DMS53 (cell line): ENCODE results near the gene POLD1.
"Not testable (repeated sequence)": the region's sequence is repeated elsewhere in the genome, so short reads cannot be mapped to it uniquely, and the experiment has no call there.

Experiments used
- DNase-seq: peaks from one replicate; lab custom pipeline; 2025; lab: John Stamatoyannopoulos, UW

The POLD1 gene

GRCh38 chr19:50383852-50384684, at the start of gene POLD1:
TSS of gene POLD1 (plus strand) at chr19:50384347. CDS start at chr19:50398852, 14,505 bp downstream.
- peak; percentile 98 for DNase-seq

DNA sequence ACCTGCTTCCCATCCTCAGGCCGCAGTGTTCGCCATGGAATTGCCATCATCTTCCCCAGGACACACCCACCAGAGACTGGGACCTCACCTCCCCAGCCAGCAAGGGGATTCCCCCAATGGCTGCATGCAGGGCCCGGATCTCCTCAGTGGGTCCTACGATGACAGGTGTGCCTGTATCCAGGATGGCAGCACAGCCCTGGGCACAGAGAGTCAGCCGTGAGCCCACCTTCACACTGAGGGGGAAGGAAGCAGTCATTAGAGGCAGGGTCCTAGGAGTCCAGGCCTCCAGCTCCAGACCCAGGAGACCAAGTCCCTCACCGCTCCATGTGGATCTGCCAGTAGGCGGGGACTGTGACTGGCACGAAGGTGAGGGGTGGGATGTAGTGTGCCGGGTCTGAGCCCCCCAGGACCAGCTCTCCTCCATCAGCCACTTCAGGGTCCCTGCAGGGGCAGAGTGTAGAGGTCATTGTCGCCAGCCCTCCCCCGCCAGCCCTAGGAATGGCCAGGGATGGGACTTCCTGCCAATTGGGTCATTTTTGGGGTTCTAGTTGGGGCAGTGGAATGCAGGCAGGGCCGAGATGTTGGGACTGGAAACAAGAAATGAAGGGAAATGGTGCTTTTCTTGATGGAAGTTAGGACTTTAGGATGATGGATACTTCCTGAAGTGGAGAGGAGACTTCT, 49.3 kb upstream of the POLD1 start:
- no peak for DNase-seq

DNA sequence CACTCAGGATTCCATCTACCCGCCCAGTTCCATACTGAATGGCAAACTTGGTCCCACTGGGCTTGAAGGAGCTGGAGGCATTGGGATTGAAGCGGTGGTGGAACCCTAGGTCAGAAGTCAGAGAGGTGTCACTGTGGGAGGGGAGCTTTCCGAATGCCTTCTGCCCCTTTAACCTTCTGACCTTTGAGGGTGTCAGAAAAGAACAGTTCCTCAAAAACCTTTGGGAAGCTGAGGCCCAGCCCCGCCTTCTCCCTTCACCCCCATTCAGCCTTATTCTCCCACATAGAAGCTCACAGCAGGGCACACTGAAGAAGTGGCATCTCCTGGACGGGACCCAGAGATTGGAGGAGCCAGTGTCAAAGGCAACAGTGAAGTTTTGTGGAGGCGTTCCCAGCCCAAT, 47.1 kb upstream of the POLD1 start:
- DNase-seq = not testable (repeated sequence)

GRCh38 chr19:50340331-50340730, 43.8 kb upstream of the POLD1 start:
- DNase-seq = no peak

DNA sequence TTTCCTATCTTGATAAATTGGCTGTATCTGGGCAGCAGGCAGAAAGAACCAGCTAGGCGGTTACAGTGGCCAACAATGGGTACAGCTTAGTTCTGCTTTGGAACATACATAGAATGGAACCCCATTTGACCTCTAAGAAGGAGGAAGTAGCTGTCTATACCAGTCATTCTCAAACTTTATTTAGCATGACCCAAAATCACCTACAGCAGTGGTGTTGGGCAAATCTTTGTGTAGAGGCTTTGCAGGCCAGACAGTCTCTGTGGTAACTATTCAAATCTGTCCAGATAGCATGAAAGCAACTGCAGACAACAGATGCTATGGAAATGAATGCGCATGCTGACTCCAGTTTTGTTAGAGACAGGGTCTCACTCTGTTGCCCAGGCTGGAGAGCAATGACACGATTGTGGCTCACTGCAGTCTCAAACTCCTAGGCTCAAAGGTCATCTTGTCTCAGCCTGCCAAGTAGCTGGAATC, 43.0 kb upstream of the POLD1 start:
- no peak for DNase-seq

DNA sequence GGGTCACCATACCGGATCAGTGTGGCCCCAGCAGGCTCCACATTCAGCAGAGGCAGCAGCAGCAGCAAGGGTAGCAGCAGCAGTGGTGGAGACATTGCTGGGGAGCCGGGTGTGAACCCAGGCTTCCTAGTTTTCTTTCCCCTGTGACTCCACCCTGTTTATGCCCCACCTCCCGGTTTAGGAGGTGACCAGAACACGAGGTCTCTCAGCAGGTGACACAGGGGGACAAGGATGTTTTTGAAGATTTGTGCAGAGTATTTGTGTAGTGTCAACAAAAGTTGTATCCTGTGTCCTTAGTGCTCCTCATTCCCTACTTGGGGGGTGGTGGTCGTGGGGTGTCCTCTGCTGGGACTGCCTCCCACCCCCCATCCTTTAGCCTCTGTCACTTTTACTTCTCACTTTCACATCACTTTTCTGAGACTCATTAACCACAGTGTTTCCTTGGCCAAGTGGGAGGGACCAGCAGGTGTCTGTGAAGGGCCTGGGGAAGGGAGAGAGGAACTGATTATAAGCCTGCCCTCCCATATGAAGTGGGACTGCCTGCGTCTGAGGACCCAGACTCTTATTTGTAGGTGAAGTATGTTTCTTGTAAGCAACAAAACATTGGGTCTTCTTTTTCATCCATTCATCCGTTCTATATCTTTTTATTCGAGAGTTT, 39.4 kb upstream of the POLD1 start:
- DNase-seq = no peak

DNA sequence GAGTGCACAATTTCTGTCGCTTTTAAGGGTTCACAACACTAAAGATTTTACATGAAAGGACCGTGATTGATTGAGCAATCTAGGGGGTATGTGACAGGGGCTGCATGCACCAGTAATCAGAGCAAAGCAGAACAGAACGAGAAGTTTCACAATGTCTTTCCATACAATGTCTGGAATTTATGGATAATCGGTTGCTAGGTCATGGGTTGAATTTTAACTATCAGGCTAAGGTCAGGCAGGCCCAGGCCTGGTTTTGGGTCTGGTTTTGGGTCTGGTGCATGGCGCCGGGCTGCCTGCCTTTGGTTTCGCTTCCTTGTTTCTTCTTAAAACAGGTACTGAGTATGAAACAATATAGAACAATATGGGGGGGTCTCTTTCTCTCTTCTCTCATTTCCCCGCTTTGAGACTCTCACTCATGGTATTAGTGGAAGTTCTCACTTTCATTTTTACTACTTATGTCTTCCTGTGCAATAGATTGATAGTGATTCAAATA, 37.0 kb upstream of the POLD1 start:
- DNase-seq = not testable (repeated sequence)

GRCh38 chr19:50349277-50350057, 34.7 kb upstream of the POLD1 start:
- DNase-seq = no peak

DNA sequence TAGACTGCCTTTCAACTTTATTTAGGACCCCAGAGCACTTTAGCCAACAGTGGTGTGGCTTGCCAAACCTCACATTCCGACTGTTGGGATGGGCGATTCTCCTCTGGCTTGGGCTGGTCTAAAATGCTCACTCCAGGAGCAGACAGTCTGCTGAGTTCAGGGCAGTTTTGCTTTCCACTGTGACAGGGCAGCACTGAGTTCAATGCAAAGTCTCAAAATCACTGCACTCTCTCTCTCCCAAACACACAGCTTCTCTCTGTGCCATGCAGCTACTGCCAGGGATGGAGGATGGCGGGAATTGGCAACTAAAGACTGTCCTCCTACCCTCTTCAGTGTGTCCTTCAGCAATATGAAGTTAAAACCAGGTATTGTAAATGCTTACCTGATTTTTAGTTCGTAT, 31.9 kb upstream of the POLD1 start:
- no peak for DNase-seq

DNA sequence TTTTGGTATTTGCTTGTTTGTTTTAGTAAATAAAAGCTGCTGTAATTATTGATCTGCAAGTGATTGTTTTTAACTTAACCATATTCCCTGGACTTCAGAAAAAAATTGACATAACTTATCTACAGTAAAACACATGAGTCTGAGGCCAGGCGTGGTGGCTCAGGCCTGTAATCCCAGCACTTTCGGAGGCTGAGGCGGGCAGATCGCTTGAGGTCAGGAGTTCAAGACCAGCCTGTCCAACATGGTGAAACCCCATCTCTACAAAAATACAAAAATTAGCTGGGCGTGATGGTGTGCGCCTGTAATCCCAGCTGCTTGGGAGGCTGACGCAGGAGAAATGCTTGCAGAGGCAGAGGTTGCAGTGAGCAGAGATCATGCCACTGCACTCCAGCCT, 30.7 kb upstream of the POLD1 start:
- not testable (repeated sequence) for DNase-seq

GRCh38 chr19:50356691-50357177, 27.4 kb upstream of the POLD1 start:
- DNase-seq = no peak

DNA sequence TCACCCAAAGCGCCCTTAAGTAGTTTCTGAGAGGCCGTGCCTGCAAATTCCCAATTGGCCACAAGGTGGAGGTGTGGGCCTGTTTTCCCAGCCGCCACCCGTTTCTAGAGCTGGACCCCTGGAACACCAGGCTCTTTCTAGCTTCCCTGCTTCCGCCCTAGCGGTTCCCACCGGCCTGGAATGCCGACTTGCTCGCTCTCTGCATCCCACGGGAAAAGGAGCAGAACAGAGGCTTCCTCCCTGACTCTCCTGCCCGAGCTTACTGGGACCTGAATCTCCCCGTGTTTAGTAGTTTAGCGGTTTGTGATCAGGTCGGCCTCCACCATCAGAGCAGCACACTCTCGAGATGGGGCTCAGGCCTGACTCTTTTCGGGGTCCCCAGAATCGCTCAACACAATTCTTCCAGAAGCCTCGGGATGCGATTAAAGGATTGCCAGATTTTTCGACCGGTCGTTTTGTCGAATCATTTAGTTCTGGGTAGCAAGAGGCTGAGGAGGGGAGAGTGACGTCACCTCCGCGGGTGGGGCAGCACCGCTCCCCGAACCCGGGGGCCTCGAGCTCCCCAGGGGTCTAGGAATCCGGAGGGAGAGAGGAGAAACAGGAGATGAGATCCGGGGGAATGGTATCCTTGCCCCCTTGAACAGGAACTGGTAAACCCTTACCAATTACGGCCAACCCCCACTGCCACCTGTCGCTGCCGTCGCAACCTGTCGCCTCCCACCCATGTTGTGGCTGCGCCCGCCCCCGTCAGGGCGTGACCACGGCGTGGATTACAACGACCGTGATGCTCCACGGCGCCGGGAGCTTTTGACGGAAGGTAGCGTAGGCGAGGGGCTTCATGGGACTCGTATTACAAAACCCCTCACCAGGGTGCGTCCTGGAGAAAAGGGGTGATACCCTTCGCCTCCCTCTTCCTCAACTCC, 26.7 kb upstream of the POLD1 start:
- DNase-seq = peak; percentile 76

DNA sequence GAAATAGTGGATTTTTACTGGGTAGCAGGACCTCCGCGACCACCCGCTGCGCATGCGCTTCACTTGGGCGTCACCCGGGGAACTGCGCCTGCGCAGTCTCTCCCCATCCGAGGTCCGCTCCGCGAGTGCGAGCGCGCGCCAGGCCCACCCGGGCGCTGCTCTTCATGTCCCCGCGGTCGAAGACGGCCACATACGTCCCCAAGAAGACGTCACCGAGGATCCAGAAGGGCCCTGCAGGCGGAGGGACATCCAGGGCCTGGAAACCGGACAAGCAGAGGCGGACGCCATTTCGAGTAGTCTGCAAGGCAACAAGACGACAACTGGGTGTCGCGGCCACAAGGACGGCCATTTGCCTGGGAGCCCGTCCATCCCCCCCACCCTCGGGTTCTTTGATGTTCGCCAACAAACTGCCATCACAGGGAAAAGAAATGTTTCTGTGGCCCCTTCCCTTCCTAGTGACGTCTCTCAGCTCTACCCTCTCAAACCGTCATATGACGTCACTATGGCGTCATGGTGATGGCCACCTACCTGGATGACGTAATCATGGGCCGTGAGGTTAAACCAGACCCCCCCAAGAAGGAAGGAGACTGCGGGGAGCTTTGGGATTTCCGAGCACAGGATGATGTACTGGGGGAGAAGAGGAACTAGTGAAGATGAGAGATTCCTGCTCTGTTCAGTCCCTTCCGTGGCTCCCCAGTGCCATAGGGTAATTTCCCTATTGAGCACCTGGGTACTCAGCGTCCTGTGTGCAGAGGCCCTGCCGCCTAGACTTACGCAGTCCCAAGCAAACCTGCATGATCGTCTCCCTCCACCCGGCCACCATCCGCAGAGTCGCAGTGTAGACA, 25.4 kb upstream of the POLD1 start:
- no peak for DNase-seq

DNA sequence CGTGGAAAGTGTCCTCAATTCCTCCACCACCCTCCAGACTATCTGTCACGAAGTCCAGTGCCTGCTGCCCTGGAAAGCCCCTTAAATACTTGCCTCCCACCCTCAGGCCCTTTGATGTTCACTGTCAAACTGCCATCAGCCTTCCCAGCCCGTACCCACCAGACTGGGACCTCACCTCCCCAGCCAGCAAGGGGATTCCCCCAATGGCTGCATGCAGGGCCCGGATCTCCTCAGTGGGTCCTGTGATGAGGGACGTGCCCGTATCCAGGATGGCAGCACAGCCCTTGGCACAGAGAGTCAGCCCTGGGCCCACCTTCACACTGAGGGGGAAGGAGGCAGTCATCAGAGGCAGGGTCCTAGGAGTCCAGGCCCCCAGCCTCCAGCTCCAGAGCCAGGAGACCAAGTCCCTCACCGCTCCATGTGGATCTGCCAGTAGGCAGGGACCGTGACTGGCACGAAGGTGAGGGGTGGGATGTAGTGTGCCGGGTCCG, 24.8 kb upstream of the POLD1 start:
- no peak for DNase-seq

DNA sequence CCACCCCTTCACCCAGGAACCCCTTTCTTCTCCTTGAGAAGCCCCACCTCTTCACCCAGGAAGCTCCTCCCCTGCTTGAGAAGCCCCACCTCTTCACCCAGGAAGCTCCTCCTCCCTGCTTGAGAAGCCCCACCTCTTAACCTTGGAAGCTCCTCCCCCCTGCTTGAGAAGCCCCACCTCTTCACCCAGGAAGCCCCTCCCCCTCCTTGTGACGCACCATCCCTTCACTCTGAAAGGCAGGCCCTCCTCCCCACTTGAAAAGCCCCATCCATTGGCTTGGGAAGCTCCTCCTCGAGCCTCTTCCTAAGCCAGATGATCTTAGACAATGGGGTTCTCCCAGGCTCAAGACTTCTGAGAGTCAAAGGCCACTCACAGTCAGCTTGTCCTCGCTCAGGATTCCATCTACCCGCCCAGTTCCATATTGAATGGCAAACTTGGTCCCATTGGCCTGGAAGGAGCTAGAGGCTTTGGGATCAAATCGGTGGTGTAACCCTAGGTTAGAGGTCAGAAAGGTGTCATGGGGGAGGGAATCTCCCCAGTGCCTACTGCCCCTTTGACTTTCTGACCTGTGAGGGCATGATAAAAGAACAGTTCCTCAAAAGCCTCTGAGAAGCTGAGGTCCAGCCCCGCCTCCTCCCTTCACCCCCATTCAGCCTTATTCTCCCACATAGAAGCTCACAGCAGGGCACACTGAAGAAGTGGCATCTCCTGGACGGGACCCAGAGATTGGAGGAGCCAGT, 22.7 kb upstream of the POLD1 start:
- peak; percentile 38 for DNase-seq

GRCh38 chr19:50362030-50362412, 22.1 kb upstream of the POLD1 start:
- DNase-seq = no peak

DNA sequence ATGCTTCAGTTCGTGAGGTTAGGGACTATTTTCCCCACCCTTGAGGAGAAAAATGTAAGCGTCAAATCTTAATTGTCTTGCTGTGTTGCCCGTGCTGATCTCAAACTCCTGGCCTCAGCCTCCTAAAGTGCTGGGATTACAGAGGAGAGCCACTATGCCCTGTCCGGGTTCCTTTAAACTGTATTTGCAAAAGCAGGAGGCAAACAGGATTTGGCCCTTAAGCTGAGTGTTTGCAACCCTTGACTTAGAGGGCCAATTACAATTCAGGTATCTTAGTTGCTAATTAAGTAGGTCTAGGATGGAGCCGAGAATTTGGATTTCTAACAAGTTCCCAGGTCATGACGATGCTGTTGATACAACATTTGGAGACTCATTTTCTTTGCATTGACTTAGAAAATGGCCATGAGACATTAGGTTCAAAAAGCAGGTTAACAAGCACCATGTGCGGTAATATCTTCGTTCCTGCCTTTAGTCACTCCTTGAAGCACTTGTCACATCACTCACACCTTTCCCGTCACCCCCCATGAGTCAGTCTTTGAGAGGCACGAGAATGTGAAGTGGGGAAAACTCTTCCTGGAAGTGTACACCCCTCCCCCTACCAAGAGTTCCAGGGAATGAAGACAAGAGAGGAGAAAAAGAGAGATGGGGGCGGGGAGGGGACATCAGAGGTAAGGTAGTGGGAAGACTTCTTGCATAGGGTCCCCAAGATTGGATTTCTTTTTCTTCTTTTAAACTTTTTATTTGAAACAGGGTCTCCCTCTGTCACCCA, 21.3 kb upstream of the POLD1 start:
- peak; percentile 30 for DNase-seq
